ENCODE data around the gene PAGE2B. TPM values are rescaled to one million over a fixed set of nuclear protein-coding genes. Genes with fewer than 3 reads are reported as not detected.

The PAGE2B gene
- total and polyA plus RNA-seq, 10 of the 15 experiments (the other 5 are each of a cell fraction or from before 2014, with no cell fraction given): 0.22 to 0.65 (median 0.32) TPM; not detected in 7

DNA sequence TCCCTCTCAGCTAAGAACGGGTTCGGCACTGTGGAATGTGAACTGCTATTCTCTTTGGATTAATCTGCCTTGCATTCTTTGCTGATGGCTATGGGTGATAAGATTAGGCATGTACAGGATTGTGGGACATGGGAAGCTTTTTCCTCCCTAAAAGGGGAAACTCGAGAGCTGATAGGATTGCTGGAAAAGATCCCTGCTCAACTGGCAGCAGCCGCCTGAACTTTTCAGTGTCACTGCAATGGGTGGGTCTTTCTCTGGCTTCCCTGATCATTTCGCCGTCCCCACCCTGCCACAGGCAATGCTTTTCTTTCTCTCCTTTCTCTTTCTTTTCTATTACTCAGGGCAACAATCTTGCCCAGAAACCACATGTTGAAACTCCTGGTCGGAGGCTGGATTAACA is 34.5 kb downstream of the PAGE2B start:
- TF ChIP-seq KLF5 (IDR thresholded peaks at IDR 0.05; ENCODE audit: partially characterized antibody) (no peak), IRF4 (IDR thresholded peaks at IDR 0.05; ENCODE audit: low read depth, low read length) (no peak), TCF3 (IDR thresholded peaks at IDR 0.05; ENCODE audit: borderline replicate concordance, insufficient read depth, low read depth, low read length) (no peak), GATAD2B (conservative IDR thresholded peaks at IDR 0.05; ENCODE audit: low read depth) (no peak), SIX5 (IDR thresholded peaks at IDR 0.05; ENCODE audit: low read depth, low read length, severe bottlenecking) (no peak)
- TF ChIP-seq, protein P1, sequence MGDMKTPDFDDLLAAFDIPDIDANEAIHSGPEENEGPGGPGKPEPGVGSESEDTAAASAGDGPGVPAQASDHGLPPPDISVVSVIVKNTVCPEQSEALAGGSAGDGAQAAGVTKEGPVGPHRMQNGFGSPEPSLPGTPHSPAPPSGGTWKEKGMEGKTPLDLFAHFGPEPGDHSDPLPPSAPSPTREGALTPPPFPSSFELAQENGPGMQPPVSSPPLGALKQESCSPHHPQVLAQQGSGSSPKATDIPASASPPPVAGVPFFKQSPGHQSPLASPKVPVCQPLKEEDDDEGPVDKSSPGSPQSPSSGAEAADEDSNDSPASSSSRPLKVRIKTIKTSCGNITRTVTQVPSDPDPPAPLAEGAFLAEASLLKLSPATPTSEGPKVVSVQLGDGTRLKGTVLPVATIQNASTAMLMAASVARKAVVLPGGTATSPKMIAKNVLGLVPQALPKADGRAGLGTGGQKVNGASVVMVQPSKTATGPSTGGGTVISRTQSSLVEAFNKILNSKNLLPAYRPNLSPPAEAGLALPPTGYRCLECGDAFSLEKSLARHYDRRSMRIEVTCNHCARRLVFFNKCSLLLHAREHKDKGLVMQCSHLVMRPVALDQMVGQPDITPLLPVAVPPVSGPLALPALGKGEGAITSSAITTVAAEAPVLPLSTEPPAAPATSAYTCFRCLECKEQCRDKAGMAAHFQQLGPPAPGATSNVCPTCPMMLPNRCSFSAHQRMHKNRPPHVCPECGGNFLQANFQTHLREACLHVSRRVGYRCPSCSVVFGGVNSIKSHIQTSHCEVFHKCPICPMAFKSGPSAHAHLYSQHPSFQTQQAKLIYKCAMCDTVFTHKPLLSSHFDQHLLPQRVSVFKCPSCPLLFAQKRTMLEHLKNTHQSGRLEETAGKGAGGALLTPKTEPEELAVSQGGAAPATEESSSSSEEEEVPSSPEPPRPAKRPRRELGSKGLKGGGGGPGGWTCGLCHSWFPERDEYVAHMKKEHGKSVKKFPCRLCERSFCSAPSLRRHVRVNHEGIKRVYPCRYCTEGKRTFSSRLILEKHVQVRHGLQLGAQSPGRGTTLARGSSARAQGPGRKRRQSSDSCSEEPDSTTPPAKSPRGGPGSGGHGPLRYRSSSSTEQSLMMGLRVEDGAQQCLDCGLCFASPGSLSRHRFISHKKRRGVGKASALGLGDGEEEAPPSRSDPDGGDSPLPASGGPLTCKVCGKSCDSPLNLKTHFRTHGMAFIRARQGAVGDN (IDR thresholded peaks at IDR 0.05): no peak
- in situ Hi-C loops (cut with MboI) (no loop called here), intact Hi-C loops (cut with micrococcal nuclease; ENCODE audit: unreplicated experiment) (no loop called here)
- Histone ChIP-seq H3K9me3 (replicated peaks; ENCODE audit: control insufficient read depth, insufficient read depth, low read length) (no peaks in the 10 kb centered on the region), H3K4me1 (ENCODE audit: control insufficient read depth, insufficient read depth, low read length) (no peaks in the 10 kb centered on the region), H3K36me3 (ENCODE audit: control insufficient read depth in 2 of 2, insufficient read depth in 2 of 2, low read length in 1 of 2) (no peaks in the 10 kb centered on the region), H3K27me3 (replicated peaks in 1 of 2; ENCODE audit: control insufficient read depth in 2 of 2, insufficient read depth in 2 of 2, low read length in 1 of 2) (no peaks in the 10 kb centered on the region), H3K4me3 (no peak overlapping the region), H2AFZ (ENCODE audit: control insufficient read depth, low read depth, low read length) (no peak overlapping the region), H3K27ac (ENCODE audit: control insufficient read depth, insufficient read depth) (no peak overlapping the region), H3K79me2 (ENCODE audit: control insufficient read depth, insufficient read depth, low read length) (no peaks in the 10 kb centered on the region), H4K20me1 (ENCODE audit: control insufficient read depth, insufficient read depth) (no peaks in the 10 kb centered on the region), H3K9ac (ENCODE audit: control insufficient read depth, insufficient read depth, low read length) (no peak overlapping the region), H3K4me2 (ENCODE audit: control insufficient read depth, insufficient read depth) (no peak overlapping the region)
- SMC1A ChIA-PET (ENCODE audit: uncharacterized antibody, unreplicated experiment): no interaction called here
- CTCF ChIA-PET: no interaction called here
- no peak for ATAC-seq
- BruUV-seq (replicated peaks): no TSS peak
- RAD21 ChIA-PET (ENCODE audit: unreplicated experiment): no interaction called here
- no peak for DNase-seq (ENCODE audit: low read depth, low spot score)
- POLR2A ChIA-PET: no interaction called here
- no peak for FAIRE-seq
- WGBS (ENCODE audit: insufficient coverage, insufficient replicate concordance, low lambda C conversion rate, missing lambda C conversion rate): 46% methylated on average over 6 of the region's 7 CpGs

Measured in GM12878 (cell line).